Neural progenitor cell (in vitro differentiated cells): Measurements from ENCODE around the gene STEAP1B. TPM values are rescaled to one million over a fixed set of nuclear protein-coding genes. Genes with fewer than 3 reads are reported as not detected.
"Not testable (repeated sequence)": the region's sequence is repeated elsewhere in the genome, so short reads cannot be mapped to it uniquely, and the experiment has no call there.

Experiments
- DNase-seq: peaks from one replicate; pipeline ENCODE4 v3.0.0-alpha.2; 2016; ENCODE audit warnings: low spot score
- H2AFZ ChIP-seq: fragments of 200-600 bp; sonication (generic); replicated peaks from 2 replicates; pipeline ENCODE4 v1.6.1; 2016; ENCODE audit warnings: antibody characterized with exemption
- H3F3A ChIP-seq: fragments of 200-600 bp; sonication (generic); 2 replicates; pipeline ENCODE4 v1.6.1; 2016; ENCODE audit warnings: antibody characterized with exemption, low read depth
- H3K27ac ChIP-seq: fragments of 200-600 bp; sonication (generic); 2 replicates; pipeline ENCODE4 v1.5.1; 2016; ENCODE audit warnings: mild to moderate bottlenecking
- H3K27me3 ChIP-seq: fragments of 200-600 bp; sonication (generic); 2 replicates; pipeline ENCODE4 v1.6.1; 2016; ENCODE audit warnings: mild to moderate bottlenecking, moderate library complexity
- H3K36me3 ChIP-seq: fragments of 200-600 bp; sonication (generic); 2 replicates; pipeline ENCODE4 v1.5.1; 2016
- H3K4me1 ChIP-seq: fragments of 200-600 bp; sonication (generic); 2 replicates; pipeline ENCODE4 v1.6.1; 2016; ENCODE audit warnings: mixed run types
- H3K4me2 ChIP-seq: fragments of 200-600 bp; sonication (generic); 2 replicates; pipeline ENCODE4 v1.6.1; 2016
- H3K4me3 ChIP-seq: fragments of 200-600 bp; sonication (generic); 2 replicates; pipeline ENCODE4 v1.5.1; 2016
- H3K79me2 ChIP-seq: fragments of 200-600 bp; sonication (generic); 2 replicates; pipeline ENCODE4 v1.6.1; 2016; ENCODE audit warnings: low read depth
- H3K9ac ChIP-seq: fragments of 200-600 bp; sonication (generic); 2 replicates; pipeline ENCODE4 v1.6.1; 2016
- H3K9me3 ChIP-seq: fragments of 200-600 bp; sonication (generic); 2 replicates; pipeline ENCODE4 v1.5.1; 2016; ENCODE audit warnings: low read depth
- H4K20me1 ChIP-seq: fragments of 200-600 bp; sonication (generic); 2 replicates; pipeline ENCODE4 v1.6.1; 2016; ENCODE audit warnings: low read depth
- H3K27ac Mint-ChIP-seq: 3 replicates; pipeline ENCODE4 v1.8.0; 2021; ENCODE audit warnings: mixed read lengths
- H3K27me3 Mint-ChIP-seq: 2 replicates; pipeline ENCODE4 v1.8.0; 2022; ENCODE audit warnings: low read depth, mild to moderate bottlenecking, inconsistent platforms, moderate library complexity, mixed read lengths; ENCODE audit not compliant: insufficient read depth
- H3K36me3 Mint-ChIP-seq: 3 replicates; pipeline ENCODE4 v1.8.0; 2021; ENCODE audit warnings: mixed read lengths
- H3K4me1 Mint-ChIP-seq: 3 replicates; pipeline ENCODE4 v1.8.0; 2021; ENCODE audit warnings: mixed read lengths
- H3K4me3 Mint-ChIP-seq: 3 replicates; pipeline ENCODE4 v1.8.0; 2021; ENCODE audit warnings: mild to moderate bottlenecking, moderate library complexity, mixed read lengths
- H3K9me3 Mint-ChIP-seq: 3 replicates; pipeline ENCODE4 v1.8.0; 2020; ENCODE audit warnings: mixed read lengths
- EZH2 ChIP-seq: fragments of 200-600 bp; sonication (generic); IDR thresholded peaks from 2 replicates; pipeline ENCODE4 v1.6.1; 2017; ENCODE audit warnings: antibody characterized with exemption, mild to moderate bottlenecking, moderate library complexity
- EZH2phosphoT487 ChIP-seq: fragments of 200-600 bp; sonication (generic); IDR thresholded peaks from 2 replicates; pipeline ENCODE4 v1.6.1; 2017; ENCODE audit warnings: antibody characterized with exemption
- total RNA-seq: library from RNA; depleted of rRNA; stranded (reverse); fragments of >200 nt; gene quantifications from 2 replicates; pipeline ENCODE4 v1.2.3, GENCODE V29; 2015; ENCODE audit warnings: low replicate concordance
- TF ChIP-seq, protein P1 (sequence below): fragments of 200-600 bp; sonication (generic); IDR thresholded peaks from 2 replicates; pipeline ENCODE4 v1.5.1; 2017; ENCODE audit warnings: antibody characterized with exemption, mild to moderate bottlenecking

The STEAP1B gene
- 1.6 and 3.0 TPM in 2 replicates for total RNA-seq

DNA sequence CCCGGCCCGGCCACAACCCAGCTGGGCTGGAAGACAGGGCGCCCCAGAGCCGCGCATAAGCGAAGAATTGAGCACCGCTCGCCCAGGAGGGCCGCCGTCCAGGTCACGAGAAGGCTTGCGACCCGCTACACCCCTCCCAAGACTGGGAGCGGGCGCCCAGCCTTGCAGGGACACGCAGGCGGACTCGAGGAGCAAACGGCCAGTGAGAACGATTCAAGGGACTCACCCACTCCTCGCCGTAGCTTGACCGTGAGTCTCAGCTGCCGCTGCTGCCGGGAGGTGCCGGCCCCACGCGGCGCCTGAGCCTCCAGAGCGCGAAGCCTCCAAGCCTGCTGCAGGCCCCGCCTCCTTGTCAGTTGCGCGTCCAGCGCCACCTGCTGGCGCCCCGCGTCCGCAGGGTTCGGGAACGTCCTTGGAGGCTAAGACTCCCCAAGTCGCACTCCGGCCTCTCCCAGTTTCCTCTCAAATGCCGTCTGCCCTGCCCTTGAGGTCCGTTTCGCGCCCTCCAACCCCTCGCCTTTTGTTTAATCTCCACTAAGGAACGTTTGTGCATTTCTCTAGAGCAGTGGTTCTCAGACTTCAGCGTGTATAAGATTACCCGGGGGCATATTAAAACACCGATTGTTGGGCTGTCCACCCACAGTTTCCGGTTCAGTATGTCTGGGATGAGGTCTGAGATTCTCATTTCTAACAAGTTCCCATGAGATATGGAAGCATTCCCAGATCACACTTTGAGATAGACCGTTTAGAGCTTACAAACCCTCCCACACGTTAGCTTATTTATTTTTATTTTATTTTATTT lies at the start of gene STEAP1B:
Gene STEAP1B (minus strand): TSS at position 301 of the 802 bp plus-strand sequence. CDS start 5,333 bp downstream, outside the sequence.
- not testable (repeated sequence) for H3K27me3 Mint-ChIP-seq, H3K9me3 Mint-ChIP-seq, H3K79me2 ChIP-seq, H3K9ac ChIP-seq, H3K9me3 ChIP-seq, H3F3A ChIP-seq, H3K4me1 Mint-ChIP-seq, H3K36me3 Mint-ChIP-seq, H3K4me1 ChIP-seq, H3K27ac Mint-ChIP-seq, H3K36me3 ChIP-seq, H3K27ac ChIP-seq, H4K20me1 ChIP-seq
- TF ChIP-seq, protein P1, sequence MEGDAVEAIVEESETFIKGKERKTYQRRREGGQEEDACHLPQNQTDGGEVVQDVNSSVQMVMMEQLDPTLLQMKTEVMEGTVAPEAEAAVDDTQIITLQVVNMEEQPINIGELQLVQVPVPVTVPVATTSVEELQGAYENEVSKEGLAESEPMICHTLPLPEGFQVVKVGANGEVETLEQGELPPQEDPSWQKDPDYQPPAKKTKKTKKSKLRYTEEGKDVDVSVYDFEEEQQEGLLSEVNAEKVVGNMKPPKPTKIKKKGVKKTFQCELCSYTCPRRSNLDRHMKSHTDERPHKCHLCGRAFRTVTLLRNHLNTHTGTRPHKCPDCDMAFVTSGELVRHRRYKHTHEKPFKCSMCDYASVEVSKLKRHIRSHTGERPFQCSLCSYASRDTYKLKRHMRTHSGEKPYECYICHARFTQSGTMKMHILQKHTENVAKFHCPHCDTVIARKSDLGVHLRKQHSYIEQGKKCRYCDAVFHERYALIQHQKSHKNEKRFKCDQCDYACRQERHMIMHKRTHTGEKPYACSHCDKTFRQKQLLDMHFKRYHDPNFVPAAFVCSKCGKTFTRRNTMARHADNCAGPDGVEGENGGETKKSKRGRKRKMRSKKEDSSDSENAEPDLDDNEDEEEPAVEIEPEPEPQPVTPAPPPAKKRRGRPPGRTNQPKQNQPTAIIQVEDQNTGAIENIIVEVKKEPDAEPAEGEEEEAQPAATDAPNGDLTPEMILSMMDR = peak; percentile 71
- H3K4me3 Mint-ChIP-seq = peak within 1 kb of the TSS; percentile 65
- peak within 1 kb of the TSS; percentile 76 for H3K4me2 ChIP-seq
- peak within 1 kb of the TSS; percentile 37 for H3K4me3 ChIP-seq
- H3K27me3 ChIP-seq = peaks cover 20% of the 10 kb centered on the region
- H2AFZ ChIP-seq = peak within 1 kb of the TSS; percentile 86
- peak; percentile 94 for DNase-seq

DNA sequence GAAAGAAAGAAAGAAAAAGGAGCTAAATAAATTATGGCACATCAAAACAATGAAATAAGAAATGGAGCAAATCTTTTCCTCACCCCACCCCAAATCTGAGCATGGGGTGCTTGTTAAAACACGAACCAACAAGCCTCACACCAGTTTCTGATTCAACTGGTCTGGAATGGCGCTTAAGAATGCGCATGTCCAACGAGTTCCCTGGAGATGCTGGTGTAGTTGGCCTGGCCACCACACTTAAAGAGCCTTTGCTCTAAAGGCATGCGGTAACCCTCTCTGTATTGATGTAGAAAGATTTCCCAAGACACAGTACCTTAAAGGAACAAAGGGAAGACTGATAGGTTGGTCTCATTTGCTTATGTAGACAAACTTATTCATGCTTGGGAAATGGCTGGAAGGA lies 49.1 kb upstream of the STEAP1B start:
- TF ChIP-seq, protein P1 = no peak
- TF ChIP-seq EZH2phosphoT487 (no peak), EZH2 (no peak)
- H3K27me3 ChIP-seq = peaks cover 14% of the 10 kb centered on the region
- no peaks in the 10 kb centered on the region for H3K79me2 ChIP-seq
- peaks cover 15% of the 10 kb centered on the region for H3K4me1 Mint-ChIP-seq
- H3K27me3 Mint-ChIP-seq = peaks cover 7% of the 10 kb centered on the region
- H3K27ac Mint-ChIP-seq = no peak overlapping the region
- H2AFZ ChIP-seq = peak overlapping the region; percentile 97
- H4K20me1 ChIP-seq = no peaks in the 10 kb centered on the region
- H3K9ac ChIP-seq = no peak overlapping the region
- peak overlapping the region; percentile 61 for H3K4me3 ChIP-seq
- no peaks in the 10 kb centered on the region for H3K36me3 Mint-ChIP-seq
- no peaks in the 10 kb centered on the region for H3K9me3 ChIP-seq
- H3K9me3 Mint-ChIP-seq = no peaks in the 10 kb centered on the region
- peak overlapping the region; percentile 84 for H3K4me3 Mint-ChIP-seq
- peaks cover 15% of the 10 kb centered on the region for H3F3A ChIP-seq
- peak overlapping the region; percentile 80 for H3K4me2 ChIP-seq
- H3K4me1 ChIP-seq = peaks cover 13% of the 10 kb centered on the region
- DNase-seq = no peak
- no peak overlapping the region for H3K27ac ChIP-seq
- no peaks in the 10 kb centered on the region for H3K36me3 ChIP-seq

DNA sequence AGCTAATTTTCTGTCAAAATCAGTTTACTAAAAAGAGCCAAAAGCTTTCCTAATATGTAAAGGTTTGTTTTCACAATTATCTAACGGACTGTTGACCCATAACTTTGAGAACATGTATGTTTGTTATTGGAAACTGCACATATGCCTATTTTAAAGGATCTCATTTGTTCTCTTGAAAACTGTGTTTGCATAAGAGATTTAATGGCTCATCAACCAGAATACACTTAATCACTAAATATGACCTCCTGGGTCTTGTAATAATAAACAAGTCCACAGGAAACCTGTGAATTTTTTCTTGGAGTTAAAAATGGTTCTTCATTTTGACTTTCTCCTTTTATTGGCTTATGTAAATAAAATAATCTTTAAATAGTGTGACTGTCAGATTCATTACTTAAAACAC lies 48.3 kb upstream of the STEAP1B start:
- no peak overlapping the region for H3K9ac ChIP-seq
- Mint-ChIP-seq H3K9me3 (no peaks in the 10 kb centered on the region), H3K27ac (no peak overlapping the region), H3K27me3 (peaks cover 7% of the 10 kb centered on the region), H3K4me3 (no peak overlapping the region), H3K36me3 (no peaks in the 10 kb centered on the region), H3K4me1 (peaks cover 15% of the 10 kb centered on the region)
- no peak for TF ChIP-seq EZH2
- TF ChIP-seq EZH2phosphoT487 = no peak
- TF ChIP-seq, protein P1 = no peak
- no peaks in the 10 kb centered on the region for H3K36me3 ChIP-seq
- no peak overlapping the region for H3K27ac ChIP-seq
- no peaks in the 10 kb centered on the region for H3K79me2 ChIP-seq
- H3K4me2 ChIP-seq = no peak overlapping the region
- peaks cover 14% of the 10 kb centered on the region for H3K27me3 ChIP-seq
- H3F3A ChIP-seq = peaks cover 16% of the 10 kb centered on the region
- H3K4me3 ChIP-seq = no peak overlapping the region
- H2AFZ ChIP-seq = no peak overlapping the region
- peaks cover 13% of the 10 kb centered on the region for H3K4me1 ChIP-seq
- no peaks in the 10 kb centered on the region for H4K20me1 ChIP-seq
- no peaks in the 10 kb centered on the region for H3K9me3 ChIP-seq
- DNase-seq = no peak
